ENCODE results near the gene DDI2.
"Not testable (repeated sequence)": the region's sequence is repeated elsewhere in the genome, so short reads cannot be mapped to it uniquely, and the experiment has no call there.

DDI2 gene

DNA sequence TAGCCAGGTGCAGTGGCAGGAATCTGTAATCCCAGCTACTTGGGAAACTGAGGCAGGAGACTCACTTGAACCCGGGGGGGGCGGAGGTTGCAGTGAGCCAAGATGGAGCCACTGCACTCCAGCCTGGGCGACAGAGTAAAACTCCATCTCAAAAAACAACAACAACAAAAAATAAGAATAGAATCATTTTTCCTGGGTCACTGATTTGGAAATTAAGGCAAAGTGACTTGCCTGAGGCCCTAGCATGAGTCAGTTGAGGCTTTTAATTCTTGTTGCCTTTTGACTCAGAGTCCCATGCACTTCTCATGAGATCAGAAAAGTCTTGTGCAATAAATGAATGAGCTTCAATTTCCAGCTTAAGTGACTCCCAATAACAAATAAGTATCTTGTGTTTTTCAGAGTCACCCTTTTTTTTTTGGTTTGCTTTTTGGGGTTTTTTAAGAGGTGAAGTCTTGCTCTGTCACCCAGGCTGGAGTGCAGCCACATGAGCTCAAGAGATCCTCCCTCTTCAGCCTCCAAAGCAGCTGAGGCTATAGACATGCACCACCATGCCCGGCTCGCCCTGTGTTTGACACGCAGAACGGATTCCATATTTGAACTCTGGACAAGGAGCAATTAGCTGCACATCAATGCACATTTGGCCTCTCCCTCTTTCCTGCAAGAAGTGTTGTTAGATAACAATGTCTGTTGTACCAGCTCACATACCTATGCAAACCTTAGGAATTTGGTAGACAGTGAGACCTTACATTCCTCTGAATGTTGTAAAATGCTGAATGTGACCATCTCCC lies 63.5 kb downstream of the DDI2 start:
- no peak for DNase-seq

DNA sequence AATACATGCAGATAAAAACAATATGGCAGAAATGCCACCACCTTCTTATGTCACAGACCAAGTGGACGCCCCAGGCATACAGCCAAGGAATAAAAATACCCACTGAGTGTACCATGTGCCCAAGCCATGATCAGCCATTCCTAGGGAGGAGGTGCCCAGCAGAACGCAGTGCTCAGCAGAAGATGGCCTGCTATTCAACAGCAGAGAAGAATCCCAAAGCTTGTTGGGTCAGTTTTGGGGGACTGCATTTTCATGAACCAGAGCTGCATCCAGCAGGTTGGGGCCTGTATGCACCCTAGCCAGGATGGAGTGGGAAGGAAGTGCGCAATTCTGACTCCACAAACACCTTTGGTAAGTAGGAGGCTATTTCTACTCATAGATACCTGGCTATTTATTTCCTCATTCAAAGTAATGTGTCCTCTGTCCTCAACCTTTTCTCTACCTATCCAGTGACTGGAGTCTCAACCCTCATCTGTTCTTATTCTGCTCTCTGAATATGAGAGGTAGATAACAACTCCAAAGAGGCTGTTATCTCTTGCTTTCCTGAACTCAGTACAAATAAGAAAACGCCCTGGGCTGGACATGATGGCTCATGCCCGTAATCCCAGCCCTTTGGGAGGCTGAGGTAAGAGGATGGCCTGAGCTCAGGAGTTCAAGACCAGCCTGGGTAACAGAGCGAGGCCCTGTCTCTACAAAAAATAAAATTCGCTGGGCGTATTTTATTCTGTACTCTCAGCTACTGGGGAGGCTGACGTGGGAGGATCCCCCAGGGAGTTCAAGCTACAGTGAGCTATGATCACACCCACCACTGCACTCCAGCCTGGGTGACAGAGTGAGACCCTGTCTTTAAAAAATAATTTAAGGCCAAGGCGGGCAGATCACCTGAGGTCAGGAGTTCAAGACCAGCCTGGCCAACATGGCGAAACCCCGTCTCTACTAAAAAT lies 64.4 kb downstream of the DDI2 start:
- no peak for DNase-seq

DNA sequence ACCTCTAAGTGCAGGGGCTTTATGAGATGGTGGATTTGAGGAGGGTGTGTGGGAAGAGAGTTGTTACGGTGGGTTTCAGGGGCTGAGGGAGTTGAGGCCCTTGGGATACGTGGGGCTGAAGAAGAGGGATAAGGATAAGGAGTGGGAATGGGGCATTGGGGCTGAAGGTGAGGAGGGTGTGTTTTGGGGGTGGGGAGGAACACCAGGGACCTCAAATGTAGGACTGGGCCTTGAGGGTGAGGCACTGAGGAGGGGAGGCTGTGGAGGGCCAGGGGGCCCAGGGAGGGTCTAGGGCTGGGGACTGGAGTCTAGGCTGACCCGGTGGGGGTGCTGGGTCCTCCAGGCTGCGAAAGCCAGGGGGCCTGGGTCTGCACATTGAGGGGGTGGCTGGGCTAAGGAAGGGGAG lies 65.7 kb downstream of the DDI2 start:
- no peak for DNase-seq

DNA sequence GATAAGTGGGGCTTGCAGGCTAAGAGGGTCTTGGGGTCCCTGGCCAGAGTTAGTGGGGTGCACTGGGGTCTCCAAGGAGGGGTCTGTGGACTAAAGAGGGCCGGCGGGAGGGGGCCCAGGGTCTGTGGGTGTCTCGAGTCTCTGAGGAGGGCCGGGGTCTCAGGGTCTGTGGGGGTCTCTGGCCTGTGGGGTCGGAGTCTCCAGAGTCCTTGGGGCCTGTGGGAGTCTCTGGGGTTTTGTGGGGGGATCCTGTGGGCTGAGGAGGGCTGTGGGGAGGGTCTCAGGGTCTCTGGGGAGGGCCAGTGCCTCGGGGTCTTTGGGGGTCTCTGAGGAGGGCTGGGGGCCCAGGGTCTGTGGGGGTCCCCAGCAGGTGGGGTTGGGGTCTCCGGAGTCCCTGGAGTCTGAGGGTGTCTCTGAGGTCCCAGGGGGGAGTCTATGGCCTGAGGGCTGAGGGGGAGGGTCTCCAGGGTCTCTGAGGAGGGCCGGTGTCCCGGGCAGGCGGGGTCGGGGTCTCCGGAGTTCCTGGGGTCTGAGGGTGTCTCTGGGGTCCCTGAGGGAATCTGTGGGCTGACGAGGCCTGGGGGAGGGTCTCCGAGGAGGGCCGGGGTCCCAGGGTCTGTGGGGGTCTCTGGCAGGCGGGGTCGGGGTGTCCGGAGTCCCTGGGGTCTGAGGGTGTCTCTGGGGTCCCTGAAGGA lies 66.2 kb downstream of the DDI2 start:
- no peak for DNase-seq

DNA sequence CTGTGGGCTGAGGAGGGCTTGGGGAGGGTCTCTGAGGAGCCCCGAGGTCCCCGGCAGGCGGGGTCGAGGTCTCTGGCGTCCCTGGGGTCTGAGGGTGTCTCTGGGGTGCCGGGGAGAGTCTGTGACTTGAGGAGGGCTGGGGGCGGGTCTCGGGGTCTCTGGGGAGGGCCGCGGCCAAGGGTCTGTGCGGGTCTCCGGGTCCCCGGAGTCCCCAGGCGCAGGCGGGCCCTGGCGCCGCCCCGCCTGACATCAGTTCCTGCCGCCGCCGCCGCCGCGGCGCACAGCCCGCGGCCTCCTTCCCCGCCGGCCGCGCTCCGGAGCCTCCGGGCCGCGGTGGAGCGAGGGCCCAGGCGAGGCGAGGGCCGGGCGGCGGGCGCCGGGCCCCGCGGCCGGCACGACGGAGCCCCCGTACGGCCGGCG lies 66.8 kb downstream of the DDI2 start, which contains the start of gene PLEKHM2:
PLEKHM2 (plus strand) TSS at position 279 of the 420 bp plus-strand sequence. CDS start 239 bp downstream, outside the sequence.
- DNase-seq: no peak

DNA sequence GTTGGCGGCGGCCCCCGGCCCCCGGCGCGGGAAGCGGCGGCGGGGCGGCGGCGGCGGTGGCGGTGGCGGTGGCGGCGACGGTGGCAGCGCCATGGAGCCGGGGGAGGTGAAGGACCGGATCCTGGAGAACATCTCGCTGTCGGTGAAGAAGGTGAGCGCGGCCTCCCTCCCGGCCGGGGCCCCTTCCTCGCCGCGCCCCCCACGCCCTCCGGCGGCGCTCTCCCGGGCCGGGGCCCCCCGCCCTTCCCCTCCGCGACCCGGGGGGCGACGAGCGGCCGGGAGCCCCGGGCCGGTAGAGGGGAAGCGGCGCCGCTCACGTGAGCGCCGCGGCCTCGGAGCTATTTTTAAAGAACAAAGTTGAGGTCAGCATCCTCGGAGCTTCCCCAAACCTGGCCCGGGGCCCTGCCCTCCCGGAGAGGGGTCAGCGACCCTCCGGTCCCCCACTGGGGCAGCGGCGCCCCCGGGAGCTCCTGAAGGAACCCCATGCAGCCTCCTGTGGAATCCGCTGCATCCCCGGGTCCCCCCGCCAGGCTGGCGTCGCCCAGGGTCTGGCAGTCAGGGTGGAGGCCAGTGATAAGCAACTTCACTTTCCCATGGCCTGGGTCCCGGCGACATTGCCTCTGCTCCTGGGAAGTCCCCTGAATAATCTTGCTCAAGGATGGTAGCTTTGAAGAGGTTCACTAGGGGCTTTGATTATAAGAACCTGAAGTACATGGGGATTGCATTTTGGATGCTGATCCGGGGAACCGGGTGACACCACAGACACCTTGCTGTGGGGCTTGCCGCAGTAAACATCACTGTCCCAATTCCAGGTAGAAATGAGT lies 67.4 kb downstream of the DDI2 start:
- no peak for DNase-seq

DNA sequence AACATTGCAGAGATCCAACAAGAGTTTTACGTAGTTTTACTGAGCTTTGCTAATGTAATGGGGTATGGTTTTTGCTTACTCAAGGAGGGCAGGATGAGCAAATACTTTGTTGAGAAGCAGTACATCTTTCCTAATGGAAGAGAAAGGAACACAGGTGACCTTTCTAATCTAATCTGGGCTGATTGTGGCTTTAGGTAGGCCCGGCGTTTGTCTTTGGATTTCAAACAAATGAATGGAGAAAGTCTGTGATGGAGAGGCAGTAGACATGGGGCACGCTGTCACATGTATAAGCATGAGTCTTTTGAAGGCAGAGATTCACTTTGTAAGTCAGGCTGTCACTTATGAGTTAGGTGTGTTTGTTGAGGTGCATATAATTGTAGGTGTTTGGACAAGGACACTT lies 68.6 kb downstream of the DDI2 start:
- DNase-seq: no peak

DNA sequence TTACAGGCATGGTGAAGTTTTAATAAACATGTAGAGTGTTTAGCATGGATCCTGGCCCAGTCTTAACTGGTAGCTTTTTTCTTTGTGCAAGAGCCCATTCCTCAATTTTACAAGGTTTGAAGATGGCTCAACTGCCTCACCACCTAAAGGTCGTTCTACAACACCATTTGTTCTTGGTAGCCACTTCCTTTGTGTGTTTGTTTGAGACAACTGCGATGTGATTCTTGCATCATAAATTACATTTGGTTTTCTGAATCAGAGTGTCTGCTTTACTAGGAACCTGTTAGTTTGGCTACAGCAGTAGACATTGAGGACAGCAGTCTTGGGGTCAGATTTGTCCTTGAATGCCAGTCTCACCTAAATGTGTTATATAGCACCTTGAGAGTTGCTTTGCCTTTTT lies 70.2 kb downstream of the DDI2 start:
- DNase-seq: no peak

DNA sequence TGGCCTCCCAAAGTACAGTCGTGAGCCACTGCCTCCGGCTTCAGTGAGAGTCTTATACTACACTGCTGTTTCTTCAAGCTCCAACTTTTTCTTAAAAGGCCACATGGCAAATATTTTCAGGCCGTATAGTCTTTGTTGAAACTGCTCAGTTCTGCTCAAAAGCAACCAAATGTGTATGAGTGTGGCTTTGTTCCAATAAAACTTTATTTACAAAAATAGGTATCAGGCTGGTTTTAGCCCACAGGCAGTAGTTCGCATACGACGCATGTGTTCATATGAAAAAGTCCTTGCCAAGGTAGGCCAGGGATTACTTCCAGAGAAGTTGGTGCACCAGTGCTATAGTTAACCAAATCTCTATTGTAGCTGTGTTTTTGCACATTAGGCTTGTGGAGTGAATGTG lies 73.1 kb downstream of the DDI2 start:
- DNase-seq: no peak

DNA sequence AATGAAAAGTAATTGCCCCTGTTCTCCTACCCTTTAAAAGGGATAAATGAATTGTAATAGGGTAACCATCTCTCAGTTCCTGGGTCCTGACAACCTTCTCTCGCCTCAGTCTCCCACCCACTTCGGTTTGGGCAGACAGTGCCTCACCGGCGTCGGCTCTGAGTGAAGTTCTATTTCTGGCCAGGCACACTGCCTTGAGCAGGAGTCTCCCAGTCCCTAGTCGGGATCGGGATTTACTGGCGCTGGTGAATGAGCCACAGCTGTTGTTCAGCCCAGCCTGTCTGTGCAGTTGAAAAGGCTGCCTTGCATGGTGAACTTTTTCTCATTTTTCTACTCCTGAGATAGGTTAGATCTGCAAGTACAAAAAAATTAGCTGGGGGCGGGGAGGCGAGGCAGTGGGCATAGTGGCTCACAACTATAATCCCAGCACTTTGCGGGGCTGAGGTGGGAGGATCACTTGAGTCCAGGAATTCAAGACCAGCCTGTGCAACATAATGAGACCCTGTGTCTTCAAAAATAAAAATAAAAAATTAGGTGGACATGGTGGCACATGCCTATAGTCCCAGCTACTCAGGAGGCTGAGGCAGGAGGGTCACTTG lies 74.3 kb downstream of the DDI2 start:
- DNase-seq: no peak

DNA sequence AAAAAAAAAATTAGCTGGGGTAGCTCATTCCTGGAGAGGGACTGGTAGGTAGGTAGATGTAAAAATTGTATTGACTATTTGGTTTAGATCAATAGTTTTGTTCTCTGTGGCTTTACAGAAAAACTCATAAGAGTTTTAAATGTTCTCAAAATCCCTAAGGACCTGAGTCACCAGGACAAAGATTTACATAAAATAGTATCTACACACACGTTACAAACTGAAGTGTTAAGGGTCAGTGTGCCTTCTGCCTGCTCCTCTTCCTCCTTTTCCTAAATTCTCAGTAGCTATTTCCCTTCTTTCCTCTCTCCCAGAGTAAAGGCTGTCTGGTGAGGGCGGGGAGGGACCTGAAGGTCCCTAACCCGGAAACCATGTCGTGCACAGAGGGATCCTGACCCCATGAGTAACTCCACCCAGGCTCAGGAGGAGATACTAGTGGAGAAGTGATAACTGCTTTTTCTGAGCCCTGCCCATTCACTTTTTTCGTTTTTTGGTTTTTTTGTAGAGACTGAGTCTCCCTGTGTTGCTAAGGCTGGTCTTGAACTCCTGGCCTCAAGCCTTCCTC lies 74.9 kb downstream of the DDI2 start:
- DNase-seq: no peak

DNA sequence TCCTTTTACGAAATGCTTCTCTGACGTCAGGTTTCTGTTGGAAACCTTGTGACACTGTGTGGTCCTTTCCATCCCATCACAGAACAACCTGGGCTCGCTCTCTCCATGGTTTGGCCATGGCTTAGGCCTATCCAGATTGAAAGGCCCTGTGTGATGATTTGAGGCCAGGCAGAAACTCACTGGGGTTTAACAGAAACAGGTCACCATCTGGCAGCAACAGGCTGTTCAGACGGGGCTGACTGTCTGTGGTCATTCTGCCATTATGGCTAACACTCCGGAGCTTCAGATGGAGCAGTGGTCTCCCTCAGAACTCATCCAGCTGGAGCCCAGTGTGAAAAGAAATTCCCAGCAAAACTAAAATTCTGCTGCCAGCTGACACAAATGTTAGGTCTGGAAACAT lies 76.1 kb downstream of the DDI2 start:
- no peak for DNase-seq

DNA sequence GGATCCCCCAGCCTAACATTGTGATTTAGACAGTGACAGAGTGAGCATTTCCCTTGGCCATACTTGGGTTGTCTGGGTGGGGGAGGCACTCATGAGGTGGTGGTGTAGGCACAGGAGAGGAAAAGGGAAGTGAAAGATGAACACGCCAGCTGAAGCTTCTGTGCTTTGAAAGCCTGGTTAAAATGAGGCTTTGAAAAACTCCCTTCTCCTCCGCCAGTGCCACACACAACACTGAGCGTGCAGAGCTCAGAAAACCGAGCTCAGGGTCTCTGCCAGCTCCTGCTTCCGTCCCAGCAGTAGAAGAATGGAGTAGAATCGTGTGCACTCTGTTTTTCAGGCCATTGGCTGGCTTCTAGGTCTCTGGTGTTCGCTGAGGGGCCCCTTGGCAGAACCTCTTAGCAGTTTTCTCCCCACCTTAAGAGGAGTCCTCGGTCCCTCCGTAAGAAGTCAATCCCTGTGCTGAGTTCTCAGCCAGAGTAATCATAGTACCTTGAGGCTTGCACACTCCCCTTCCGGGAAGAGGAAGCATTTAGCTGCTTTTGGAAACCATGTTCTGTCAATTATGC lies 79.8 kb downstream of the DDI2 start:
- no peak for DNase-seq

DNA sequence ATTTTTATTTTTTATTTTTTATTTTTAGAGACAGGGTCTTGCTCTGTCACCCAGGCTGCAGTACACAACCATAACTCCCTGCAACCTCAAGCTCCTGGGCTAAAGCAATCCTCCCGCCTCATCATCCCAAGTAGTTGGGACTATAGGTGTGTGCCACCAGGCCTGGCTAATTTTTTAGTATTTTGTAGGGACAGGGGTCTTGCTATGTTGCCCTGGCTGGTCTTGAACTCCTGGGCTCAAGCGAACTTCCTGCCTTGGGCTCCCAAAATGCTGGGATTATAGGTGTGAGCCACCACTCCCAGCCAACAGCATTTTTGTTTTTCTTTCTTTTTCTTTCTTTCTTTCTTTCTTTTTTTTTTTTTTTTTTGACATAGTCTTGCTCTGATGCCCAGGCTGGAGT lies 80.9 kb downstream of the DDI2 start:
- DNase-seq: no peak

DNA sequence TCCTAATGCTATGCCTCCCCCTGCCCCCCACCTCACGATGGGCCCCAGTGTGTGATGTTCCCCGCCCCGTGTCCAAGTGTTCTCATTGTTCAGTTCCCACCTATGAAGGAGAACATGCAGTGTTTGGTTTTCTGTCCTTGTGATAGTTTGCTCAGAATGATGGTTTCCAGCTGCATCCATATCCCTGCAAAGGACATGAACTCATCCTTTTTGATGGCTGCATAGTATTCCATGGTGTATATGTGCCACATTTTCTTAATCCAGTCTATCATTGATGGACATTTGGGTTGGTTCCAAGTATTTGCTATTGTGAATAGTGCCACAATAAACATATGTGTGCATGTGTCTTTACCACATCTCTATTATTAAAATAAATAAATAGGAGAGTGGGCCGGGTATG lies 82.1 kb downstream of the DDI2 start:
- not testable (repeated sequence) for DNase-seq

DNA sequence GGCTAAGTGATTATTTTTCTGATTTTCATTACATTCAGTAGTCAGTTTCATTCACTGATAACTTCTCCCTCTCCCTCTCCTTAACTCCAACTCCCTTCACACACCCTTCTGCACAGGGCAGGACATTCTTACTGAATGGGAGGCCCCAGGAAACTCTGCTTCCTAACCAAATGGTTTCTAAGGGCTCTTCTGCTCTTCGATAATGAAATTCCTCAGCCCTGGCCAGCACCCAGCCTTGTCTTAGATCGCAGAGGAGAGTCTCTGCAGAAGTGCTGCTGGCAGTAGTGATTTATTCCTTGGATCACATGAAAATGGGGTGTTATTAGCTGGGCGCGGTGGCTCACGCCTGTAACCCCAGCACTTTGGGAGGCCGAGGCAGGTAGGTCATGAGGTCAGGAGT lies 83.2 kb downstream of the DDI2 start:
- DNase-seq: no peak

DNA sequence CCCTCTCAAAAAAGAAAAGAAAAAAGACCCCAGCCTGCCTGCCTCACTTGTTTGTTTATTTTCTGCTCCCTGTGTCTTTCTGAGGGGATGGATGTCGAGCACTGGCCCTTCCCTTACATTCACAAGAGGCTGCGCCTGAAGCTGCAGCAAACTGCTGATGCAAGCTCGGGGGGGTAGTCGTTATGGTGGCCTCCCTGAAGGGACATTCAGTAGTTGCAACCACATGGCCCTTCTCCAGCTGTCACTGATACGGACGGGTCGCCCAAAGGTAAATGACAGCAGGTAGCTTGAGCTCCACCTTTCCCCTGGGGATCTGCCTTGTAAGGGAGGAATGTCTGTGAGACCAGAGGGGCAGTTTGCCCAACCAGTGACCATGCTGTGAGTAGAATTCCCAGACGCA lies 84.5 kb downstream of the DDI2 start:
- no peak for DNase-seq

DNA sequence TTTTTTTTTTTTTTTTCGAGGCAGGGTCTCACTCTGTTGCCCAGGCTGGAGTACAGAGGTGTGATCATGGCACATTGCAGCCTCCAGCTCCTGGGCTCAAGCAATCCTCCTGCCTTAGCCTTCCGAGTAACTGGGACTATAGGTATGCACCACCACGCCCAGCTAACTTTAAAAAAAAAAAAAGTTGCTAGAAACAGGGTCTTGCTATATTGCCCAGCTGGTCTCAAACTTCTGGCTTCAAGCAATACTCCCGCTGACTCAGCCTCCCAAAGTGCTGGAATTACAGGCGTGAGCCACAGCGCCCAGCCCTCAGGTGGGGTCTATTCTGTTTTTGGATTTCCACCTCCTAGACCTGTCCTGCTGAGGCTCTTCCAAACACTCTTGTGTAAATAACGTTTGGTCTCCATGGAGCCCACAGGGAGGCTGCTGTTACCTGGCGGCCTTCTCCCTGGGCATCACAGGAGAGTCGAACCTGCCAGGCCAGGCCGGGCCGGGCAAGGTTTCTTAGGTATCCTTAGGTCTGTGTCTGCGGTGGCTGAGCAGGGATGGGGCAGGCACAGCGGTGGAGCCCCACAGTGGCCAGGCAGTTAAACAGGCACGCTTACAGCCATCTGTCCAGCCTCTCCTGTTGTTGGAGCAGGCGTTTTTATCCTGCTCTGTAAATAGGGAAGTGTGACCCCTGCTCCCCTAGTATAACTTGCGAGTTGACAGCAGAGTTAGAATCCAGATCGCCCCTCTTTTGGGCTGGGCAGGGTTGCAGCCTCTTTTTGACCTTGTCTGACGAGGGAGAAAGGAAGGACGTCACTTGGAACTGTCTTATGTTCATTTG lies 85.7 kb downstream of the DDI2 start:
- DNase-seq: no peak

DNA sequence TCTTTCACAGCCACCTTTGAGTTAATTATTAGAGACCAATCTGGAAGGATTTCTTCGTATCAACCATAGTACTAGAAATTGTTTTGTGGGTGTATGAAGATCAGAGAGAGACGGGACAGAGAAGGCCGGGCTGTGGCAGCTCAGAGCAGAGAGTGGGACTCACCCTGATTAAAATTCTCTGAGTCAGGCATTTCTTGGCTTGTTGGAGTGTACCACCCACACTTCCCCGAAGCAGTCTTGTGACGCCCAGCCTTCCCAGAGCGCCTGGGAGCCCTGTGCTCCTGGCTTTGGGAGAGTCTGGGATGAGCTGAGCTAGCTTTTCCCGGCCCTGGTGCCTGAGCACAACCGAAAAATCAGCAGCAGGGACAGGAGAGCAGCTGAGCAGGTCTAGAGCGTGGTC lies 86.3 kb downstream of the DDI2 start:
- no peak for DNase-seq

DNA sequence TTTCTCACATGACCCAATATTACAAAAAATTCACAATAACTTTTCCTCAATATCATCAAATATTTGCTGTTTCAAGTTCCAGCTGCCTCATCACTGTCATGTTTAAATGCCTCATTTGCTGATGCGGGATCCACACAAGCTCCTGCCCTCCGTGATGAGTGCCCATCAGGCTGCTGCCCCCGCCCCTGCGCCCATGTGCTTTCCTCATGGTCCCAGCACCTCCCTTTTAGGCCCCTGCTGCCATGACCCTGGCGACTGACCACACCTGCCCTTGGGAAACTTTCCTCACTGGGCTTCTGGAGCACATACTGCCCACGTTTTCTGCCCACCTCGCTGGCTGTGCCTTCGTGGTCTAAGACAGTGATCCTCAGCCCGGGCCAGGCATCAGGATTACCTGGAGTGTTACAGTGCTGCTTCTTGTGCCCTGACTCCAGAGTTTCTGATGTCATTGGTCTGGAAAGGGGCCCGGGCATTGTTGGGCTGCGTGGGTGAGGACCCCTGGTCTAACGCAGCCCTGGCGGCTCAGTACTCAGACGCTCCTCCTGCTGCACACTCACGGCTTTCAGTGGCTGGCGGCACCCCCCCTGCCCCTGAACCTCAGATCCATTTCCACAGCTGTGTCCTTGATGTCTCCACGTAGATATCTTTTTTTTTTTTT lies 87.4 kb downstream of the DDI2 start:
- no peak for DNase-seq
